GM13976 (cell line): ENCODE results near the gene RSRC1.

ENCODE experiments used
- DNase-seq: peaks from one replicate; pipeline ENCODE4 v3.0.0; 2012; ENCODE audit warnings: low spot score
- in situ Hi-C: fragments of 300-500 bp; cut with MboI; formaldehyde crosslinking; loops from one replicate; pipeline ENCODE4 v1.12.0; 2022; ENCODE audit warnings: low sequenced_read_pairs, mixed read lengths, inconsistent platforms; ENCODE audit not compliant: unreplicated experiment
- TF ChIP-seq, protein P1 (sequence below): IDR thresholded peaks from 2 replicates; pipeline ENCODE4 v1.5.1; 2012; ENCODE audit warnings: borderline replicate concordance, mild to moderate bottlenecking; ENCODE audit not compliant: insufficient read depth; ENCODE audit errors: extremely low read depth, missing control alignments, control extremely low read depth

The RSRC1 gene

DNA sequence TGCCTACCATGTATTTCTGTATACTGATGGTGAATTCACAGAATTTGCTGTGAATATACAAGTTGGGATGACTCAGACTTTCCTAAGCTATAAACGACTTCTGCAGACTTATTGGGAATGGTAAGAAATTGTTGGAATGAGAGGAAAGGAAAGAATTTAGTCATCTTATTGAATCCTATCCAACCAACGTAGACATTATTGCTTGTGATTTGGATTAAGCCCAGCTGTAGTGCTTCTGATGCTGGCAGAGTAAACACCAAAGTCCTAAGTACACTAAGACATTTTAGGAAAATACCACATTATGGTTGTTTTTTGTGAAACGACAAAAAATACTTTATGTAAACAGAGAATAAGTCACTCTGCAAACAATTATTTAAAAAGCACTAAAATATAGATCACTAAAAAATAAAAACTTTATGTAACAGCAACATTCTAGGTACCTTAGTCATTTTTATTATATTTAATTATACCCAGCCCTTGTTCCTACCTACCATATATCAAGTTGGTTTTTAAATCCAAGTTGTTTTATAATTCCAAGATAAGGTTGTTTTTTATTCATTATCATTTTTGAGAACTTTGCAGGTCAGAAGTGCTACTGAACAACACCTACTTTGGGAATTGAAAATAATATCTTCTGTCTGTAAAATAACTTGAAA, 361.9 kb downstream of the RSRC1 start:
- no peak for DNase-seq
- TF ChIP-seq, protein P1, sequence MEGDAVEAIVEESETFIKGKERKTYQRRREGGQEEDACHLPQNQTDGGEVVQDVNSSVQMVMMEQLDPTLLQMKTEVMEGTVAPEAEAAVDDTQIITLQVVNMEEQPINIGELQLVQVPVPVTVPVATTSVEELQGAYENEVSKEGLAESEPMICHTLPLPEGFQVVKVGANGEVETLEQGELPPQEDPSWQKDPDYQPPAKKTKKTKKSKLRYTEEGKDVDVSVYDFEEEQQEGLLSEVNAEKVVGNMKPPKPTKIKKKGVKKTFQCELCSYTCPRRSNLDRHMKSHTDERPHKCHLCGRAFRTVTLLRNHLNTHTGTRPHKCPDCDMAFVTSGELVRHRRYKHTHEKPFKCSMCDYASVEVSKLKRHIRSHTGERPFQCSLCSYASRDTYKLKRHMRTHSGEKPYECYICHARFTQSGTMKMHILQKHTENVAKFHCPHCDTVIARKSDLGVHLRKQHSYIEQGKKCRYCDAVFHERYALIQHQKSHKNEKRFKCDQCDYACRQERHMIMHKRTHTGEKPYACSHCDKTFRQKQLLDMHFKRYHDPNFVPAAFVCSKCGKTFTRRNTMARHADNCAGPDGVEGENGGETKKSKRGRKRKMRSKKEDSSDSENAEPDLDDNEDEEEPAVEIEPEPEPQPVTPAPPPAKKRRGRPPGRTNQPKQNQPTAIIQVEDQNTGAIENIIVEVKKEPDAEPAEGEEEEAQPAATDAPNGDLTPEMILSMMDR, result no peak
- in situ Hi-C loops, result no loop called here

DNA sequence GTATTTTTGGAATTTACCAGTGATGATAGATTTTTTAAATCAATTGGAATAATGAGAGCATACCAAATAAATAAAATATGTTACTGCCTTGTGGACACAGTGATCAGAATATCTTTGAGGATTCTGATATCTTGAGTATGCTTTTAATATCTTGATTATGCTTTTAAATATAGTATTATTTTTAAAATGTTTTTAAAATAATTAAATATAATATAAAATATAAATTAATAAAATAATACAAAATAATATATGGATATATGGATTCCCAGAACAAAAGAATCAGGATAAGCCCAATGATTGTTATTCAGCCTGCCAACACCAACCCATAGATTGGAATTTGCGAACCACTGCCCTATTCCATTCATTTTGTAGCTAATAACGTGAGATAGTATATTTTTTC, 369.2 kb downstream of the RSRC1 start:
- DNase-seq, result no peak
- in situ Hi-C loops, result no loop called here
- TF ChIP-seq, protein P1, result no peak

DNA sequence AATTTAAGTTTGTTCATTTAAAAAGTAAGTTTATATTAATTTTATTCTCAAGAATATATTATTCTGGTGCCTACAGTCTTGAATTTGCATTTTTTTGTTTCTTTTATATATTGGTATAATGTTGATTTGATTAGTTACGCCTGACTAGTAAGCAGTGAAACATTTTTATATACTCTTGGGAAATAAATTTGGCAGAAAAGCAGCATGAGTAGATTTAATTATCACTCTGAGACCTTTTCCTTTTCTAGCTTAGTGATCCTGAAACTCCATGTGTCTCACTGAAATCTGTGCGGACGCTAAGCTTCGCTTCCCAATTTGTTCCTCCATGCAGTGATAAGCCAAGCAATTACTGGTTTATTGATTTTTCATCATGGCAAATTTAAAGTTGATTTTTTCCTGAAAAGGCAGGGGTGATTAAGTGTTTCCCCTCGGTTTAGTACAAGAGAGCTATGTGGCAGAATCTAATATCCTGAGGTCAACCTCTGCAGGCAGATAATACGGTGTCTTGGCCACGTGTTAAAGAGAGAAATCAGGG, 373.9 kb downstream of the RSRC1 start:
- in situ Hi-C loops, result no loop called here
- no peak for DNase-seq
- TF ChIP-seq, protein P1, result no peak

DNA sequence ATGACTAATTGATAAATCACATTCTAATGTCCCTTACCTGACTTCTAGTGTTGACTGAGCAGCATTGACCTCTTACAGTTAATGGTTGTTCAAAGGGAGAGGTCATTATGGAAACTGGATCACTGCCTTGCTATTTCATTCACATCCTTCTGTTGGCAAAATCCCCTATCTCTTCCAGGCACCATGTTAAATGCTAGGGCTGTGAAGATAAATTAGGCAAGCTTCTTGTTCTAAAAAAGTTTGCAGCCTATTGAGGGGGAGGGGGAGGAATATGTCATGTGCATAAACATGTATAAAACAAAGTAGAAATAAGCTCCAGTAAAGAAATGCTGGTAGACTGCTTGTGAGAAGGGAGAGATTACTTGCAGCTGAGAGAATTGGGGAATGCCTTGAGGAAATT, 376.3 kb downstream of the RSRC1 start:
- no peak for DNase-seq
- TF ChIP-seq, protein P1, result no peak
- in situ Hi-C loops, result no loop called here

DNA sequence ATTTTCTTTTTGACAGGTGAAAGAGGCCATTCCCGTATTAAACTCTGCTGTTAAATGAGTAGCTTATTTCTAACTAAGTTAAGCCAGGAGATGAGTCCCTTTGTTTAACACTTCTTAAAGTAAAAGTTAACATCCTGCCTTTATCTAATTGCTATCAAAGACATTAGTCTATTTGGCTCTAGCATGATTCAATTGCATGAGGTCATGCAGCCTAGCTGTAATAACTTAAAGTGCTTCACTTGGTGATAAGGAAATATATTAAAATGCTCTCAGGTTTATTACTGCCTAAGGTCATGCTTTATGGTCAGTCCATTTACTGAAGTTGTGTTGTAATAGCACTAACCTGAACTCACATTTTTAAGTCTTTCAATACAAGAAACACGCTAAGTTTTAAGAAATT, 378.8 kb downstream of the RSRC1 start:
- in situ Hi-C loops, result no loop called here
- DNase-seq, result no peak
- TF ChIP-seq, protein P1, result no peak

DNA sequence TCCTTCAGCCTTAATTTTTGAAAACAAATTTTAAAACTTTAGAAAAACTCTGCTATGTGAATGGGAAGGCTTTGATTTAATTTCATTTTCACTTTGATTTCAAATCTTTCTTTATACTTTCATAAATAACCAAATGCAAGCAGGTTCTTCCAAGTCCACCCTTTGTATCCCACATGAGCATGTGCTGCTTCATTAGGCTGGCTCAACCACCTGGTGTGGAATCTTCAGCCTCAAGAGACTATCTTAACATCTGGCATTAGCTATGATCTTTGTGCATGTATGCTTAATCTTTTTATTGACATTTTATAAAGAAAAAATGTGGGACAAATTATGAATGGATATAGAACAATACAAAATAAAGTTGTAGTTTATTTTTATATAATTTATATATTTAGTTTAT, 379.3 kb downstream of the RSRC1 start:
- in situ Hi-C loops, result no loop called here
- TF ChIP-seq, protein P1, result no peak
- no peak for DNase-seq
